Measurements from ENCODE around the gene PSME2. TPM values are rescaled to one million over a fixed set of nuclear protein-coding genes. Genes with fewer than 3 reads are reported as not detected.

PSME2 gene
- total and polyA plus RNA-seq, 2 of the 13 experiments (the other 11 are each of a cell fraction or from before 2014, with no cell fraction given) = 332 to 716 TPM

DNA sequence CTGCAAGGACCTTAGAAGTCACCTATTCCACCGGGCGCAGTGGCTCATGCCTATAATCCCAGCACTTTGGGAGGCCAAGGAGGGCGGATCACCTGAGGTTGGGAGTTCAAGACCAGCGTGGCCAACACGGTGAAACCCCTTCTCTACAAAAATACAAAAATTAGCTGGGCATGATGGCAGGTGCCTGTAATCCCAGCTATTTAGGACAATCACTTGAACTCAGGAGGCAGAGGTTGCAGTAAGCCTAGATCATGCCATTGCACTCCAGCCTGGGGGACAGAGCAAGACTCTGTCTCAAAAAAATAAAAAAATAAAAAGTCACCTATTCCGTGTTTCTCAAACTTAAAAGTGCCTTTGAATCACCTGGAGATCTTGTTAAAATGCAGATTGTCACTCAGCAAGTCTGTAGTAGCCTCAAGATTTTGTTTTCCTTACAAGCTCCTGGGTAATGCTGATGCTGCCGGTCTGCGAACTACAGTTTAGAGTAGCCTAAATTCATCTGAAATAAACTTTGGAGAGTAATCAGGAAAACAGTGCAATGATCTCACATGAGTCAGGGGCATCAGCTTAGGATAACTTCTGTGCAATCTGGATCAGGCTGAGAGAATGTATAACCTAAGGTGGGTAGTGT is 40.7 kb downstream of the PSME2 start (continued):
- TF ChIP-seq ETV5 (CRISPR knock-in tag; IDR thresholded peaks at IDR 0.05; ENCODE audit: borderline replicate concordance) = 0 out of 2 replicates have a peak, but pooled peaks have one; percentile 3
- 0 out of 2 replicates have a peak, but pooled peaks have one; percentile 48 for TF ChIP-seq POGK (CRISPR knock-in tag; conservative IDR thresholded peaks at IDR 0.05)
- TF ChIP-seq TARDBP (CRISPR knock-in tag; IDR thresholded peaks at IDR 0.05) = peak; percentile 68; the same call in 1 of the 2 replicates
- TF ChIP-seq ZNF790 (CRISPR knock-in tag; IDR thresholded peaks at IDR 0.05; ENCODE audit: borderline replicate concordance) = 0 out of 2 replicates have a peak, but pooled peaks have one; percentile 34
- TF ChIP-seq, protein P1, sequence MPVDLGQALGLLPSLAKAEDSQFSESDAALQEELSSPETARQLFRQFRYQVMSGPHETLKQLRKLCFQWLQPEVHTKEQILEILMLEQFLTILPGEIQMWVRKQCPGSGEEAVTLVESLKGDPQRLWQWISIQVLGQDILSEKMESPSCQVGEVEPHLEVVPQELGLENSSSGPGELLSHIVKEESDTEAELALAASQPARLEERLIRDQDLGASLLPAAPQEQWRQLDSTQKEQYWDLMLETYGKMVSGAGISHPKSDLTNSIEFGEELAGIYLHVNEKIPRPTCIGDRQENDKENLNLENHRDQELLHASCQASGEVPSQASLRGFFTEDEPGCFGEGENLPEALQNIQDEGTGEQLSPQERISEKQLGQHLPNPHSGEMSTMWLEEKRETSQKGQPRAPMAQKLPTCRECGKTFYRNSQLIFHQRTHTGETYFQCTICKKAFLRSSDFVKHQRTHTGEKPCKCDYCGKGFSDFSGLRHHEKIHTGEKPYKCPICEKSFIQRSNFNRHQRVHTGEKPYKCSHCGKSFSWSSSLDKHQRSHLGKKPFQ (CRISPR knock-in tag; IDR thresholded peaks at IDR 0.05; ENCODE audit: insufficient replicate concordance) = peak; percentile 0
- TF ChIP-seq CREB3 (CRISPR knock-in tag; IDR thresholded peaks at IDR 0.05) = 0 out of 2 replicates have a peak, but pooled peaks have one; percentile 15
- 0 out of 2 replicates have a peak, but pooled peaks have one; percentile 28 for TF ChIP-seq PAX8 (CRISPR knock-in tag; IDR thresholded peaks at IDR 0.05; ENCODE audit: borderline replicate concordance)
- peak; percentile 80 for TF ChIP-seq RBM22 (optimal IDR thresholded peaks at IDR 0.05; ENCODE audit: low read length)
- TF ChIP-seq ZNF607 (CRISPR knock-in tag; IDR thresholded peaks at IDR 0.05; ENCODE audit: borderline replicate concordance) = 0 out of 2 replicates have a peak, but pooled peaks have one; percentile 47
- peak; percentile 57; the same call in 1 of the 2 replicates for TF ChIP-seq SMYD3 (CRISPR knock-in tag; IDR thresholded peaks at IDR 0.05)
- peak; percentile 25; the same call in 1 of the 2 replicates for TF ChIP-seq SSRP1 (CRISPR knock-in tag; IDR thresholded peaks at IDR 0.05)
- 0 out of 2 replicates have a peak, but pooled peaks have one; percentile 7 for TF ChIP-seq ZNF576 (CRISPR knock-in tag; IDR thresholded peaks at IDR 0.05)
- 0 out of 2 replicates have a peak, but pooled peaks have one; percentile 11 for TF ChIP-seq ZBTB7B (CRISPR knock-in tag; IDR thresholded peaks at IDR 0.05)
- TF ChIP-seq, protein P2, sequence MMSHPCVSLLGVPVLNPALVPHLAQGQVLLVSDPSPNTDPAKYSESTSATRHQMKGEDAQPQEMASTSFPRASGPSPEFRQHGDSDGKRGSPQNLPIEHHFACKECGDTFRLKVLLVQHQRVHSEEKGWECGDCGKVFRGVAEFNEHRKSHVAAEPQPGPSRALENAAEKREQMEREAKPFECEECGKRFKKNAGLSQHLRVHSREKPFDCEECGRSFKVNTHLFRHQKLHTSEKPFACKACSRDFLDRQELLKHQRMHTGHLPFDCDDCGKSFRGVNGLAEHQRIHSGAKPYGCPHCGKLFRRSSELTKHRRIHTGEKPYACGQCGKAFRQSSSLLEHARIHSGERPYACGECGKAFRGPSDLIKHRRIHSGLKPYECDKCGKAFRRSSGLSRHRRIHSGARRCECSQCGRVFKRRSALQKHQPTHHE (CRISPR knock-in tag; IDR thresholded peaks at IDR 0.05; ENCODE audit: borderline replicate concordance) = 0 out of 2 replicates have a peak, but pooled peaks have one; percentile 17
- peak; percentile 85 for TF ChIP-seq ZC3H4 (CRISPR knock-in tag; IDR thresholded peaks at IDR 0.05; ENCODE audit: borderline replicate concordance)
- TF ChIP-seq ZNF446 (CRISPR knock-in tag; IDR thresholded peaks at IDR 0.05) = 0 out of 2 replicates have a peak, but pooled peaks have one; percentile 34
- TF ChIP-seq ZNF879 (CRISPR knock-in tag; IDR thresholded peaks at IDR 0.05) = 0 out of 2 replicates have a peak, but pooled peaks have one; percentile 32
